ENCODE data around the gene PLEKHM3.

DNA sequence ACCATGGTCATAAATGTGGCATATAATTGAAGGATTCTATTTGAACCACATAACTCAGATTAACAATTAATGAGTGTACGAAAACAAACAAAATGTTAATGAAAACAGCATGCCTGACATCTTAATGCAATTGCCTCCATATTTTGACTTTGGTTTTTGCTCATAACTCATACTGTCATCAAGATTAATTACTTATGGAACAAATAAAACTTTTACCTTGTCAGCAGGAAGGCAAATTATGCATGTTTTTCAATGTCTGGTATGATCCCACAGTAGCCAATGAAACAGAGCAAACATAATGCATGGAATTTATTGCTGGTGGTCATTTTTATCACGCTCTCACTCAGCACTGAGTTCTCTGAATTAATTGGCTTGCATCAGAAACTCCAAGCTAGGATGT, 5.1 kb downstream of the PLEKHM3 start:
- TF ChIP-seq GATA2 (IDR thresholded peaks at IDR 0.05; ENCODE audit: low read depth, low read length): no peak
- TF ChIP-seq GATA3 (IDR thresholded peaks at IDR 0.05; ENCODE audit: low read depth, low read length): no peak
